Liver (tissue), 3 donors: ENCODE measurements around the gene ATP5MC2.

Experiments used
- EGR1 ChIP-seq, 2 donors: IDR thresholded peaks; 2 replicates each; pipeline ENCODE4 v1.6.1; 2016 to 2018; ENCODE audit warnings: antibody characterized with exemption in 2 of 2, low read depth in 2 of 2
- FOXA1 ChIP-seq: IDR thresholded peaks from 2 replicates; pipeline ENCODE4 v1.6.1; 2016; ENCODE audit warnings: antibody characterized with exemption
- REST ChIP-seq: IDR thresholded peaks from 2 replicates; pipeline ENCODE4 v1.6.1; 2016; ENCODE audit warnings: antibody characterized with exemption, mild to moderate bottlenecking
- RXRA ChIP-seq, 2 donors: IDR thresholded peaks; 2 replicates each; pipeline ENCODE4 v1.6.1; 2017 to 2018; ENCODE audit warnings: antibody characterized with exemption in 2 of 2, mild to moderate bottlenecking in 1 of 2
- YY1 ChIP-seq: IDR thresholded peaks from 2 replicates; pipeline ENCODE4 v1.6.1; 2016; ENCODE audit warnings: antibody characterized with exemption, mild to moderate bottlenecking
- TF ChIP-seq, protein P1 (sequence below): fragments of 150-350 bp; IDR thresholded peaks from 2 replicates; pipeline ENCODE4 v1.5.1; 2017; ENCODE audit warnings: improper control_type of control experiment, low read depth, low read length; ENCODE audit not compliant: missing input control
- TF ChIP-seq, protein P2 (sequence below): IDR thresholded peaks from 2 replicates; pipeline ENCODE4 v1.6.1; 2016; ENCODE audit warnings: antibody characterized with exemption
- donor health status: healthy.
- donor health status: healthy.

DNA sequence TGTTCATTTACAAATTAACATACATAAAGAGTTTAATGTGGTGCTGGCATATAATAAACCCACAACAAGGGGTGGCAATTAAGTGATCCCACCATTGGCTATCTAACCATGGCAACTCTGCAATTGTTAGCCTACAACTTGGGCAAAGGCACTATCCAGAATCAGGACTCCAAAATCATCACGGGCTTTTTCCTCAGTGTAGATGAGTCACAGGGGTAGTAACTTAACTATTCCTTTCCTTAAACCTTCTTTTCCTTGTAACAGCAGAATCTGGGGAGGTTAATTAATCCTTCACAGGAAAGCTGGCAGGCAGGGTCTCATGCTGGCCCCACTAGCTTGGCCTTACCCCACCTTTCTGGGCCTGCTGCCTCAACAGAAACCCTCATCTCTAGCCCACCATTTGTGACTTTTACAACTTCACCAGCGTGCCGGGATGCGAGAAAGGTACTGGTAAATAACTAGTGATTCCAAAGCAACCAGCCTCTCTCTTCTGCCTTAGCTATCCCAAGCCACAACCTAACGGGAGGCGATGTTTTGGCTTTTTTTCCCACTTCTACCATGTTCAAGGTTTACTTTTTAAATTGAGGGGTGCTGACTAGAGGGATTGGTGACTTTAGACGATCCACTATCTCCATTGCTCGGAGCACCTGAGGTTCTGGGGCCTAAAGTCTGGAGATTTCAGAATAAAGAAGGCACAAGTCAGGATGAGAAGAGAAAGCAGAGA, 744 bp downstream of the ATP5MC2 start:
- TF ChIP-seq EGR1 (IDR thresholded peaks at IDR 0.05; ENCODE audit: low read depth in 2 of 2) (no peak), REST (no peak), YY1 (no peak), RXRA (IDR thresholded peaks at IDR 0.05) (no peak), FOXA1 (no peak)
- TF ChIP-seq, protein P1, sequence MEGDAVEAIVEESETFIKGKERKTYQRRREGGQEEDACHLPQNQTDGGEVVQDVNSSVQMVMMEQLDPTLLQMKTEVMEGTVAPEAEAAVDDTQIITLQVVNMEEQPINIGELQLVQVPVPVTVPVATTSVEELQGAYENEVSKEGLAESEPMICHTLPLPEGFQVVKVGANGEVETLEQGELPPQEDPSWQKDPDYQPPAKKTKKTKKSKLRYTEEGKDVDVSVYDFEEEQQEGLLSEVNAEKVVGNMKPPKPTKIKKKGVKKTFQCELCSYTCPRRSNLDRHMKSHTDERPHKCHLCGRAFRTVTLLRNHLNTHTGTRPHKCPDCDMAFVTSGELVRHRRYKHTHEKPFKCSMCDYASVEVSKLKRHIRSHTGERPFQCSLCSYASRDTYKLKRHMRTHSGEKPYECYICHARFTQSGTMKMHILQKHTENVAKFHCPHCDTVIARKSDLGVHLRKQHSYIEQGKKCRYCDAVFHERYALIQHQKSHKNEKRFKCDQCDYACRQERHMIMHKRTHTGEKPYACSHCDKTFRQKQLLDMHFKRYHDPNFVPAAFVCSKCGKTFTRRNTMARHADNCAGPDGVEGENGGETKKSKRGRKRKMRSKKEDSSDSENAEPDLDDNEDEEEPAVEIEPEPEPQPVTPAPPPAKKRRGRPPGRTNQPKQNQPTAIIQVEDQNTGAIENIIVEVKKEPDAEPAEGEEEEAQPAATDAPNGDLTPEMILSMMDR = no peak
- TF ChIP-seq, protein P2, sequence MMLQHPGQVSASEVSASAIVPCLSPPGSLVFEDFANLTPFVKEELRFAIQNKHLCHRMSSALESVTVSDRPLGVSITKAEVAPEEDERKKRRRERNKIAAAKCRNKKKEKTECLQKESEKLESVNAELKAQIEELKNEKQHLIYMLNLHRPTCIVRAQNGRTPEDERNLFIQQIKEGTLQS = no peak
